HL-60 (cell line): ENCODE results near the gene MPG.

Experiments used
- DNase-seq, 2 experiments: peaks; one replicate each; pipeline ENCODE4 v3.0.0-alpha.2; 2010 to 2020; ENCODE audit warnings: low read depth in 1 of 2, low spot score in 1 of 2
- H3K27ac ChIP-seq: fragments of 250-450 bp; sonication (Bioruptor Pico); replicated peaks from 2 replicates; pipeline ENCODE4 v1.5.1; 2020; ENCODE audit warnings: mild to moderate bottlenecking, moderate library complexity
- H3K27me3 ChIP-seq: fragments of 250-450 bp; sonication (Bioruptor Pico); 2 replicates; pipeline ENCODE4 v1.5.1; 2021; ENCODE audit warnings: mild to moderate bottlenecking, moderate library complexity; ENCODE audit not compliant: insufficient read depth, poor library complexity, severe bottlenecking
- H3K4me3 ChIP-seq: replicated peaks from 2 replicates; pipeline ENCODE4 v1.5.1; 2011; ENCODE audit warnings: mild to moderate bottlenecking, control low read depth, low read length; ENCODE audit not compliant: insufficient read depth
- GABPA ChIP-seq: IDR thresholded peaks from 2 replicates; pipeline ENCODE4 v1.6.1; 2012; ENCODE audit warnings: low read depth
- POLR2AphosphoS5 ChIP-seq: IDR thresholded peaks from 2 replicates; pipeline ENCODE4 v1.6.1; 2012; ENCODE audit warnings: low read depth
- SPI1 ChIP-seq: IDR thresholded peaks from 2 replicates; pipeline ENCODE4 v1.6.1; 2012; ENCODE audit warnings: low read depth, mild to moderate bottlenecking, borderline replicate concordance
- TF ChIP-seq, protein P1 (sequence below): IDR thresholded peaks from one replicate; pipeline ENCODE4 v1.5.1; 2011; ENCODE audit warnings: low read length, control low read depth, inconsistent platforms; ENCODE audit not compliant: insufficient read depth
- TF ChIP-seq, protein P2 (sequence below): IDR thresholded peaks from 2 replicates; pipeline ENCODE4 v1.6.1; 2012; ENCODE audit warnings: low read depth; ENCODE audit not compliant: insufficient replicate concordance

The MPG gene

DNA sequence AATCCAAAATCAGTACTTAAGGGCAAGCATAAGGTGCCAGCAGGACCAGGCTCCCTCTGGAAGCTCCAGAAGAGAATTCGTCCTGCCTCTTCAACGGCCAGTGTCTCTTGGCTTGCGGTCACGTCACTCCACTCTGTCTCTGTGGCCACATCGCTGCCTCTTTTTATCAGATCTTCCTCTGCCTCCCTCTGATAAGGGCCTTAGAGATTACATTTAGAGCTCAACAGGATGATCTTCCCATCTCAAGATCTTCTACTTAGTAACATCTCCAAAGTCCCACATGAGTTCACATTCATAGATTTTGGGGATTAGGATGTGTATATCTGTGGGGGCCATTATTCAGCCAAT lies 16.9 kb downstream of the MPG start:
- TF ChIP-seq, protein P1, sequence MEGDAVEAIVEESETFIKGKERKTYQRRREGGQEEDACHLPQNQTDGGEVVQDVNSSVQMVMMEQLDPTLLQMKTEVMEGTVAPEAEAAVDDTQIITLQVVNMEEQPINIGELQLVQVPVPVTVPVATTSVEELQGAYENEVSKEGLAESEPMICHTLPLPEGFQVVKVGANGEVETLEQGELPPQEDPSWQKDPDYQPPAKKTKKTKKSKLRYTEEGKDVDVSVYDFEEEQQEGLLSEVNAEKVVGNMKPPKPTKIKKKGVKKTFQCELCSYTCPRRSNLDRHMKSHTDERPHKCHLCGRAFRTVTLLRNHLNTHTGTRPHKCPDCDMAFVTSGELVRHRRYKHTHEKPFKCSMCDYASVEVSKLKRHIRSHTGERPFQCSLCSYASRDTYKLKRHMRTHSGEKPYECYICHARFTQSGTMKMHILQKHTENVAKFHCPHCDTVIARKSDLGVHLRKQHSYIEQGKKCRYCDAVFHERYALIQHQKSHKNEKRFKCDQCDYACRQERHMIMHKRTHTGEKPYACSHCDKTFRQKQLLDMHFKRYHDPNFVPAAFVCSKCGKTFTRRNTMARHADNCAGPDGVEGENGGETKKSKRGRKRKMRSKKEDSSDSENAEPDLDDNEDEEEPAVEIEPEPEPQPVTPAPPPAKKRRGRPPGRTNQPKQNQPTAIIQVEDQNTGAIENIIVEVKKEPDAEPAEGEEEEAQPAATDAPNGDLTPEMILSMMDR, result no peak
- TF ChIP-seq SPI1 (no peak), GABPA (no peak), POLR2AphosphoS5 (no peak)
- TF ChIP-seq, protein P2, sequence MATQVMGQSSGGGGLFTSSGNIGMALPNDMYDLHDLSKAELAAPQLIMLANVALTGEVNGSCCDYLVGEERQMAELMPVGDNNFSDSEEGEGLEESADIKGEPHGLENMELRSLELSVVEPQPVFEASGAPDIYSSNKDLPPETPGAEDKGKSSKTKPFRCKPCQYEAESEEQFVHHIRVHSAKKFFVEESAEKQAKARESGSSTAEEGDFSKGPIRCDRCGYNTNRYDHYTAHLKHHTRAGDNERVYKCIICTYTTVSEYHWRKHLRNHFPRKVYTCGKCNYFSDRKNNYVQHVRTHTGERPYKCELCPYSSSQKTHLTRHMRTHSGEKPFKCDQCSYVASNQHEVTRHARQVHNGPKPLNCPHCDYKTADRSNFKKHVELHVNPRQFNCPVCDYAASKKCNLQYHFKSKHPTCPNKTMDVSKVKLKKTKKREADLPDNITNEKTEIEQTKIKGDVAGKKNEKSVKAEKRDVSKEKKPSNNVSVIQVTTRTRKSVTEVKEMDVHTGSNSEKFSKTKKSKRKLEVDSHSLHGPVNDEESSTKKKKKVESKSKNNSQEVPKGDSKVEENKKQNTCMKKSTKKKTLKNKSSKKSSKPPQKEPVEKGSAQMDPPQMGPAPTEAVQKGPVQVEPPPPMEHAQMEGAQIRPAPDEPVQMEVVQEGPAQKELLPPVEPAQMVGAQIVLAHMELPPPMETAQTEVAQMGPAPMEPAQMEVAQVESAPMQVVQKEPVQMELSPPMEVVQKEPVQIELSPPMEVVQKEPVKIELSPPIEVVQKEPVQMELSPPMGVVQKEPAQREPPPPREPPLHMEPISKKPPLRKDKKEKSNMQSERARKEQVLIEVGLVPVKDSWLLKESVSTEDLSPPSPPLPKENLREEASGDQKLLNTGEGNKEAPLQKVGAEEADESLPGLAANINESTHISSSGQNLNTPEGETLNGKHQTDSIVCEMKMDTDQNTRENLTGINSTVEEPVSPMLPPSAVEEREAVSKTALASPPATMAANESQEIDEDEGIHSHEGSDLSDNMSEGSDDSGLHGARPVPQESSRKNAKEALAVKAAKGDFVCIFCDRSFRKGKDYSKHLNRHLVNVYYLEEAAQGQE, result no peak
- no peak overlapping the region for H3K27ac ChIP-seq
- H3K27me3 ChIP-seq, result no peaks in the 10 kb centered on the region
- H3K4me3 ChIP-seq, result no peak overlapping the region
- DNase-seq, result no peak

DNA sequence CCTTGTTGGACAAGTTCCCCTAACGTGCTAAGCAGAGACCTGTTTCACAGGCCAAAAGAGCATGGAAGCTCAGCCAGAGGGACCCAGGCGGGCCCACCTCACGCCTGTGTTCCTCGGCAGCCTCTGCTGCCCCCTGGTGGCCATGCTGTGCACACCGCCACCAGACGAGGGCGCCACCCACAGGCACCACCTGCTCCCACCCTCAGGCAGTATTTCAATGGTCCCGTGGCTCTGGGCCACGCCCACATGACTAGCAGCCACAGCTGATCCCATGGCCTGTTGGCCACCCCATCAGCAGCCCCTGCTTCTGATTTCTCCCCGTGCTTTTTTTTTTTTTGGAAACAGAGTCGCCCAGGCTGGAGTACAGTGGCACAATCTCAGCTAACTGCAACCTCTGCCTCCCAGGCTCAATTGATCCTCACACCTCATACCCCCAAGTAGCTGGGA lies 18.9 kb downstream of the MPG start:
- Histone ChIP-seq H3K4me3 (no peak overlapping the region), H3K27me3 (no peaks in the 10 kb centered on the region), H3K27ac (no peak overlapping the region)
- peak; percentile 80 to 89 for DNase-seq
- TF ChIP-seq GABPA, result no peak
- TF ChIP-seq, protein P1, result peak; percentile 99
- no peak for TF ChIP-seq SPI1
- peak; percentile 55; the same call in 1 of the 2 replicates for TF ChIP-seq POLR2AphosphoS5
- TF ChIP-seq, protein P2, result no peak

DNA sequence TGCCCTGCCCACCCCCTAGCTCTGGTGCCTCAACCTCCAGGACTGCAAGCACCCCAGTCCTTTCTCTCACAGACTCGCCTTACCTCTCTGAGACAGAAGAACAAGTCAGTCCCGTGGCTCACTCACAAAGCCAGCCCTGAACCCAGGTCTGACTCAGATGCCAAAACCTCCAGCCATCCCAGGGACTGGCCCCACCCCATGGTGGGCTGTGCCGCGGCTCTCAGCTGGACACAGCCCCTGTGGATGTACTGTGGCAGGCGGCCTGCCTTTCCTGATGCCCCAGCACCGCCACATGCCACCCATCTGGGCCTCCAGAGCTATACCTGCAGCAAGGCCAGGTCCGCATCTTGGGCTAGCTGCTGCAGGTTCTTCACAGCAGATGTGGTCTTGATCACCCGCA lies 19.8 kb downstream of the MPG start:
- TF ChIP-seq GABPA, result no peak
- TF ChIP-seq, protein P2, result no peak
- Histone ChIP-seq H3K4me3 (no peak overlapping the region), H3K27ac (no peak overlapping the region), H3K27me3 (no peaks in the 10 kb centered on the region)
- DNase-seq, result no peak

DNA sequence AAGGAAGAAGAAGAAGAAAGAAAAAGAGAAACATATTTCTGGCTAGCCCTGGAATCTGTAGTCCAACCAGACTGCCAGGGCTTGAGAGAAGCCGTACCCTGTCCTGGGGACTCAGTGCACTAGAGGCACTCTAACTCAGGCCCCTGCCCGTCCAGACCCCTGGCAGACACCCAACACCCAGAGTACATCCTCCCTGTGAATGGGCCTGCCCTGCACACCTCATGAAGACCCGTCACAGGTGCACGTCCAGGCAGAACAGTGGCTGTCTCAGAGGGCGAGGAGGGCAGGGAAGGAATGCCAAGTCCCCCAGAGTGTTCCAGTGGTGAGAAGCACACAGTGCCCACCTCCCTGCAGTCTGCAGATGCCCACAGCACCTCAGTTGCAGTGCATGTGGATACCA lies 23.0 kb downstream of the MPG start:
- H3K4me3 ChIP-seq, result no peak overlapping the region
- no peak for DNase-seq
- no peak for TF ChIP-seq POLR2AphosphoS5
- TF ChIP-seq, protein P2, result no peak
- no peak for TF ChIP-seq GABPA
- no peak for TF ChIP-seq SPI1
- TF ChIP-seq, protein P1, result no peak
- H3K27me3 ChIP-seq, result no peaks in the 10 kb centered on the region
- no peak overlapping the region for H3K27ac ChIP-seq
